Large intestine (tissue), 3 donors: ENCODE data around the gene HJV. TPM values are rescaled to one million over a fixed set of nuclear protein-coding genes. Genes with fewer than 3 reads are reported as not detected.

Experiments
- DNase-seq, 2 donors: peaks; one replicate each; pipeline versions ENCODE4 v3.0.0 to v3.0.0-alpha.2; 2013
- H3K27ac ChIP-seq: one replicate; pipeline ENCODE4 v1.5.1; 2013; ENCODE audit warnings: low read length
- H3K27me3 ChIP-seq: 2 replicates; pipeline ENCODE4 v1.6.1; 2013; ENCODE audit warnings: low read length; ENCODE audit not compliant: control insufficient read depth, insufficient read depth
- H3K36me3 ChIP-seq: 2 replicates; pipeline ENCODE4 v1.6.1; 2013; ENCODE audit warnings: low read length; ENCODE audit not compliant: control insufficient read depth, insufficient read depth
- H3K4me1 ChIP-seq: one replicate; pipeline ENCODE4 v1.6.1; 2013; ENCODE audit warnings: low read length; ENCODE audit not compliant: control insufficient read depth, insufficient read depth
- H3K4me3 ChIP-seq: one replicate; pipeline ENCODE4 v1.5.1; 2013; ENCODE audit warnings: low read length
- H3K9me3 ChIP-seq: one replicate; pipeline ENCODE4 v1.6.1; 2013; ENCODE audit warnings: mild to moderate bottlenecking, low read depth, low read length, moderate library complexity; ENCODE audit not compliant: control insufficient read depth
- WGBS: methylation state at CpG from one replicate; pipeline ENCODE4 v1.1.5; 2013; ENCODE audit warnings: low lambda C conversion rate; ENCODE audit not compliant: insufficient coverage; 5-methylcytosine and 5-hydroxymethylcytosine counted together
- polyA plus RNA-seq: library from polyadenylated mRNA; unstranded; fragments of 120-200 nt; gene quantifications from one replicate; pipeline ENCODE4 v1.2.1, GENCODE V29; 2013

Gene HJV
- polyA plus RNA-seq, 1 donor = 0.46 TPM

DNA sequence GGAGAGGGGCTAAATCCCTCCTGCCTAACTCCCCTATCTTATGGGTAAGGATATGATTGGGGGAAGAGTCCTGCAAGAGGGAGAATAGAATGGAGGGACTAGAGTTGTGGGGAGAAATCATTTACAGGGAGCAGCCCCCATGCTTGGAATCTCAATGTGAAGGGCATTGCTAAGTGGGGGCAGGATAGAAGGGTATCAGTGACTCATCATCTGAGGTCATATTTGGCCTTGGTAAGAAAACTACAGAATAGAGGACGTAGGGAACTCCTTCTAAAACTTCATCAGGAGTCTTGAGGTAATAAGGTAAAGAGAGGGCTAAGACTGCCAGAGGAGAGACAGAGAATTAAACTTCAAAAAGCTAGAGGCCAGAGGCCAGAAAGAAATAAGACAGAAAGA, 487 bp downstream of the HJV start:
- peaks cover 3% of the 10 kb centered on the region for H3K9me3 ChIP-seq
- H3K27ac ChIP-seq = no peak overlapping the region
- H3K36me3 ChIP-seq = no peaks in the 10 kb centered on the region
- WGBS = 75% methylated on average over 1 of the region's 1 CpG
- DNase-seq = no peak
- H3K4me3 ChIP-seq = no peak overlapping the region
- H3K4me1 ChIP-seq = peaks cover 5% of the 10 kb centered on the region
- H3K27me3 ChIP-seq = peaks cover 46% of the 10 kb centered on the region

DNA sequence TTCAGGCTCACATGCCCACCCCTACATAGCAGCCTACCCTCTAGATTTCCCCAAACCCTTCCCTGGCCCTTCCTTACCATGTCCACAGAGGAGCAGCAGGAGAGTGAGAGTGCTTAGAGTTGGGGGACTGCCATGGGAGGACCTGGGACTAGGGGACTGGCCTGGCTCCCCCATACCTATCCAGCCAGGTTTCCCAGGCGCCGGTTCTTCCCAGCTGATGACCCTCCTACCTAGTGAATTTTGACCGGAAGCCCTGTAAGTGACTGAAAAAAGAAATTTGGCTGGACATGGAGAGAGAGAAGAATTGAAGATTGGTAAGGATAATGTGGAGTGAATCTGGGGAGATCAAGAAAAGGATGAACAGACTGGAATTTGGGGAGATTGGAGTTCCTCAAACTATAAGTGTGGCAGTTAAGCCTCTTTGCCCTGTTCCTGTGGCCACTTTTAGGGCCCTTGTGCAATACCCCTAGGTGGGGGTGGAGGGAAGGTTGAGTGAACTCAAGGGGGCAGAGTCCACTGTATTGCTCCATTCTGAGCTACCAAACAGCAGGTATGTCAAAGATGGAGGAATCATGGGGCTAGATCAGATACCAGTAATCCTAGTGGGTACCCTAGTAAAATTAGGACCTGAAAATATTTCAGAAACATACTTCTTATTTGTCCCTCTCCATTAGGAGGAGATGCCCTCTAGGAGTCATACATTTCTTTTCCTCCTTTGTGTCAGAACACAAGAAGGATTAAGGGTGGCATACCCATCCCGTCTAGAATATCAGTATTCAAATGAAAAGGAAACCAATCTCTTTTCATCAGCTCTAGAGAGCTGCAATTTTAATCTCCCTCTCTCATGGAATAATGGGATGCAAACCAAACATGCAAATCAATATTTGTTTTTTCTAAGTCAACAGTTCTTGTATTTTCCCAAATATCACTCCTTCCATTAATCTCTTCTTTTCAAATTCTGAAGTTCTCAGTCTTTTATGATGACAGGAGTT, 1.2 kb downstream of the HJV start:
- Histone ChIP-seq H3K36me3 (no peaks in the 10 kb centered on the region), H3K27ac (no peak overlapping the region), H3K4me1 (peaks cover 5% of the 10 kb centered on the region), H3K4me3 (no peak overlapping the region), H3K27me3 (peaks cover 44% of the 10 kb centered on the region), H3K9me3 (peaks cover 3% of the 10 kb centered on the region)
- WGBS = no CpG with 5 or more reads among the region's 4 CpGs
- peak in 1 of 2 donors; percentile 64 for DNase-seq

DNA sequence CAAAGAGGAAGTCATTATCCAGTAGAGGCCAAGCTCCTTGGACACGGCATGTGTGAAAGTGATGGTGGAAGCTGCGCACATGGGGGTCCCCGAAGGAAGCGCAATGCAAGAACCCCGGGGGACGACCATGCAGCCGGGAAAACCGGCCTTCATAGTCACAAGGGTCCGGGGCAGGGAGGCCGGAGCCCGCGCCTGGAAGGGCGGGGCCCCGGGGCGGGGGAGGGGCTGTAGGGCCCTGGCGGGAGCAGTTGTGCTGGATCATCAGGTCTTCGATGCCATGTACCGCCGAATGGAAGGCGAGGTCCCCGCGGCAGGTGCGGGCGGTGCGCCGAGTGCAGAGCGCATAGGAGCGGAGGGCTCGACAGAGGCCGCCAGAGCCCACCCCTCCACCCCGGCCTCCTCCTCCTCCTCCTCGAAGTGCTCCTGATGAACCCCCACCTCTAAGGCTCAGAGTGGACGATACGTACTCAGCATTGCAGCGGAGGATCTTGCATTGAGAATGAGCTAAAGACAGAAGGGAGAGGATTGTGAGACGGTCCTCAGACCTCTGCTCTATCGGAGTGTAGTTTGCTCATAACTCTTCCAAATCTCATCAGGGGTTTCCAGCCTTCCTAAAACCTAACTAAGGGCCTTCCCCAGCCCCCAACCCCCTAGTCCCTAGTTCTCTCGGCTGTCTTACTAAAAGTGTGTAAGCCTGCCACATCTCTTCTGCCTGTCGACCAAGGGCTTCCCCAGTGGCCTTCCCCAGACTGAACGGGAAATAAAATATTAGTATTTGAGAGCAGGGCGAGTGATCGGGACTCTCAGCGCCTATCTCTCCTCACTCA, 2.1 kb downstream of the HJV start:
- WGBS = no CpG with 5 or more reads among the region's 43 CpGs
- H3K36me3 ChIP-seq = no peaks in the 10 kb centered on the region
- H3K27me3 ChIP-seq = peaks cover 44% of the 10 kb centered on the region
- H3K9me3 ChIP-seq = peaks cover 3% of the 10 kb centered on the region
- no peak overlapping the region for H3K27ac ChIP-seq
- H3K4me1 ChIP-seq = peaks cover 5% of the 10 kb centered on the region
- H3K4me3 ChIP-seq = no peak overlapping the region
- DNase-seq = no peak

DNA sequence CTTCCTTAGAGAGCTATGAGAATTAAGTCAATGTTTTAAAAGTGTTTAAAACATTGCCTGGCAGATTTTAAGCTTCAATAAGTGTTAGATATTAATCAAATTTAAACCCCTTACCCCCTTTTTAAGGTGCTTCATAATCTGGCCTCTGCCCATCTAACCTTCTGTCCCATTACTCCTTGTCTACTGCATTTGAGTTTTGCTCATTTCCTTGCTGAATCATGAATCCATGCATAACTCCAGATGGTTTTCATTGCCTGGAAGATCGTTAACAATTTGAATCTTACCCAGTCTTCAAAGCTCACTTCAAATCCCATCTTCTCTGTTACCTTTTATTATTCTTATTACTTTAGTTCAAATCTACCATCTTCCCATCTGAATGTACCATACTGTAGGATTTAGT, 4.6 kb downstream of the HJV start:
- peaks cover 45% of the 10 kb centered on the region for H3K27me3 ChIP-seq
- H3K4me3 ChIP-seq = no peak overlapping the region
- peaks cover 5% of the 10 kb centered on the region for H3K4me1 ChIP-seq
- H3K27ac ChIP-seq = no peak overlapping the region
- H3K9me3 ChIP-seq = peaks cover 3% of the 10 kb centered on the region
- no peaks in the 10 kb centered on the region for H3K36me3 ChIP-seq
- 100% methylated on average over 1 of the region's 1 CpG for WGBS
- no peak for DNase-seq

DNA sequence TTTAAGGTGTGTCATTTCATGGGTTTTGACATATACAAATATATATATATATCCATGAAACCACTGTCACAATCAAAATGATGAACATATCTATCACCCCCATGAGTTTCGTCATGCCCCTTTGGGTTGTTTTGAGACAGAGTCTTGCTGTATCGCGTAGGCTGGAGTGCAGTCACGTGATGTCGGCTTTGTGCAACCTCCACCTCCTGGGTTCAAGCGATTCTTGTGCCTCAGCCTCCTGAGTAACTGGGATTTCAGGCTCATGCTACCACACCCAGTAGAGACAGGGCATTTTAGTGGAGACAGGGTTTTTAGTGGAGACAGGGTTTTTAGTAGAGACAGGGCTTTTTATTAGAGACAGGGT, 8.0 kb downstream of the HJV start:
- no peak overlapping the region for H3K27ac ChIP-seq
- DNase-seq = no peak
- no peaks in the 10 kb centered on the region for H3K9me3 ChIP-seq
- no CpG with 5 or more reads among the region's 6 CpGs for WGBS
- H3K36me3 ChIP-seq = no peaks in the 10 kb centered on the region
- no peak overlapping the region for H3K4me3 ChIP-seq
- no peaks in the 10 kb centered on the region for H3K4me1 ChIP-seq
- H3K27me3 ChIP-seq = peaks cover 17% of the 10 kb centered on the region

DNA sequence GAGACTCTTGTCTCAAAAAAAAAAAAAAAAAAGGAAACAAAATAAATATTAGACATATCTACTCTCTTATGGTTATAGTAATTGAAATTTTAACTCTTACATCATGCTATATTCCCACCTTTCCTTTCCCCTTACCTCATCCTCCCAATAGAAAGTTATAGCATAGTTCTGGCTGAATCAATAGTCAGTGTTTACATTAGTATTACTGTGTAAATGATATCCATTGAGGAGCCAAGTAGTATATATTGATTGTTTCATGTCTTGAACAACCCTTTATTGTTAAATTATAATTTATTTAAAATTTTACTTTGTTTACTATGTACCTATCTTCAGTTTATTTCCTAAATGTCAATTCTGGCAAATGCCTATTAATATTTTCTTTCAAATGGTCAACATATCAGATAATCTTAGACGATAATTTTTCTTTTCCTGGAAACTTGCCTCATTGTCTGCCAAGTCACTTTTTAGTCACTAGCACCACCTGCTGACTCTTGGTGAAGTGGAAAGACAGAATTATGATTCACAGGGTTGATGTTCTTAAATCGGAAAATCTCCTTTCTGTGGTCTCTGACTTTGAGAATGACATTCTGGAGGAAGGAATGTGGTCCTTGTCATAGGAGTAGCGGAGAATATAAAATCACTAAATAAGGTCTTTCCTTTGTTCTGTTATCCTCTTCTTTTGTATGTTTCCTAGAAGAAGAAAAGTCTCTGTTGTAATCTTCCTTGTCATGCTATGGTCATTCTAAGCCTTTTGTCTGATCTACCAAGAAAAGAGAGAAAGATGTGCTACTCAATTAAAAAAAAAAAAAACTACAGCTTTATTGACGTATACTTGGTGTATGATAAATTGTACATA, 8.6 kb downstream of the HJV start:
- WGBS = 0% methylated on average over 1 of the region's 4 CpGs
- no peaks in the 10 kb centered on the region for H3K4me1 ChIP-seq
- peaks cover 11% of the 10 kb centered on the region for H3K27me3 ChIP-seq
- H3K36me3 ChIP-seq = no peaks in the 10 kb centered on the region
- no peaks in the 10 kb centered on the region for H3K9me3 ChIP-seq
- H3K27ac ChIP-seq = no peak overlapping the region
- DNase-seq = peak in 1 of 2 donors; percentile 53
- no peak overlapping the region for H3K4me3 ChIP-seq

DNA sequence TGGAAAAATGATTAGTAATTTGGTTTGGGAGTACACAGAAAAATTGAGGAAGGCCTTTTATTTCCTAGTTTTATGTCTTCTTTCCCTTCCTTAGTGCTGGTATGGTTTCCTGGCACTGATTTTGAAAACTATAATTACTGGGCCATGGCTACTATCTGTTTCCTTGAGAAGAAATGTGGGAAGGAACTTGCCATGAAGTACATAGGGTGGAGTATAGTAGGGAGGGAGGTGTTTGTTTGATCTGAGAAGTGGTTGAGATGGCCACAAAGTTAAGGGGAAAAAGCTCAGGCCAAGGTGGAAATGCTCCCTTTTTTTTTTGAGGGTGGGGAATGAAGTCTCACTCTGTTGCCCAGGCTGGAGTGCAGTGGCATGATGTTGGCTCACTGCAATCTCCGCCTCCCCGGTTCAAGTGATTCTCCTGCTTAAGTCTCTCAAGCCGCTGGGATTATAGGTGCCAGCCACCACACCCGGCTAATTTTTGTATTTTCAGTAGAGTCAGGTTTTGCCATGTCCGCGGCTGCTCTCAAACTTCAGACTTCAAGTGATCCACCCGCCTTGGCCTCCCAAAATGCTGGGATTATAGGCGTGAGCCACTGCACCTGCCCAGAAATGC, 11.3 kb downstream of the HJV start:
- Histone ChIP-seq H3K27ac (no peak overlapping the region), H3K4me1 (peaks cover 2% of the 10 kb centered on the region)
- WGBS = no CpG with 5 or more reads among the region's 8 CpGs

DNA sequence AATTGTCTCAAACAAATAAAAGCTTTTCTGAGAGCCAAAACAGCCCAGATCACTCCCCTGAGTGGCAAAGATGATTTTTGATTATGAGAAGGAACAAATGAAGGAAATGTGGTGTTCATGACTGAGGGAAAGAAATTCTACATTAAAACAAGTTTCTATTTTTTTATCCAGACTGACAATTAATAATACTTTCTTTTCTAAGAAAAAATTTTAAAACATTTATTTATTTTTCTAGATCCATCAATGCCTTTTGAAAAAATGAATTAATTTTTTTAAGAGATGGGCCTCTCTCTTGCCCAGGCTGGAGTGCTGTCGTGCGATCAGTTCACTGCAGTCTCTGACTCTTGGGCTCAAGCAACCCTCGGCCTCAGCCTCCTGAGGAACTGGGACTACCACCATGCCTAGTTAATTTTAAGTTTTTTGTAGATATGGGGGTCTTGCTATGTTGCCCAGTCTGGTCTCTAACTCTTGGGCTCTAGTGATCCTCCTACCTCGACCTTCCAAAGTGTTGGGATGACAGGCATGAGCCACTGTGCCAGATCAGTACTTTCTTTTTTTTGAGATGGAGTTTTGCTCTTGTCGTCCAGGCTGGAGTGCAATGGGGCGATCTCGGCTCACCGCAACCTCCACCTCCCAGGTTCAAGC, 13.9 kb downstream of the HJV start:
- no peaks in the 10 kb centered on the region for H3K9me3 ChIP-seq
- peaks cover 2% of the 10 kb centered on the region for H3K4me1 ChIP-seq
- no CpG with 5 or more reads among the region's 8 CpGs for WGBS
- H3K27ac ChIP-seq = no peak overlapping the region
- H3K4me3 ChIP-seq = no peak overlapping the region
- no peaks in the 10 kb centered on the region for H3K36me3 ChIP-seq
- no peaks in the 10 kb centered on the region for H3K27me3 ChIP-seq
- no peak for DNase-seq

More for the DNA sequence above, 11.3 kb downstream of the HJV start:
- Histone ChIP-seq H3K4me3 (no peak overlapping the region), H3K36me3 (no peaks in the 10 kb centered on the region), H3K27me3 (peaks cover 4% of the 10 kb centered on the region), H3K9me3 (no peaks in the 10 kb centered on the region)
- no peak for DNase-seq

DNA sequence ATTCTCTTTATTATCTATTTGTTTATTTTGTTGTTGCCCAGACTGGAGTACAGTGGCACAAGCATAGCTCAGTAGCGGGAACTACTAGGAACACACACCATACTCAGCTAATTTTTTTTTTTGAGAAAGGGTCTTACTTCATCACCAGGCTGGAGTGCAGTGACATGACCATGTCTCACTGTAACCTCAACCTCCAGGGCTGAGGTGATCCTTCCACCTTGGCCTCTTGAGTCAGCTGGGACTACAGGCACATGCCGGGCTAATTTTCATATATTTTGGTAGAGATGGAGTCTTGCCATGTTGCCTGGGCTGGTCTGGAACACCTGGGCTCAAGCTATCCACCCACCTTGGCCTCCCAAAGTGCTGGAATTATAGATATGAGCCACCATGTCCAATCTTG, 19.8 kb downstream of the HJV start:
- Histone ChIP-seq H3K27ac (no peak overlapping the region), H3K4me1 (peaks cover 8% of the 10 kb centered on the region), H3K27me3 (no peaks in the 10 kb centered on the region), H3K36me3 (no peaks in the 10 kb centered on the region), H3K4me3 (no peak overlapping the region), H3K9me3 (no peaks in the 10 kb centered on the region)
- DNase-seq = no peak
- no CpG with 5 or more reads among the region's 2 CpGs for WGBS
